A673 (cell line): Measurements from ENCODE around the gene RPL39. TPM values are rescaled to one million over a fixed set of nuclear protein-coding genes. Genes with fewer than 3 reads are reported as not detected.
"Not testable (repeated sequence)": the region's sequence is repeated elsewhere in the genome, so short reads cannot be mapped to it uniquely, and the experiment has no call there.

Experiments used
- BruUV-seq: library from RNA; stranded (reverse); fragments of 400-500 nt; replicated peaks from 2 replicates; lab custom pipeline; 2021; lab: Mats Ljungman, UMichigan
- CTCF ChIA-PET: fragments of 300-600 bp; sonication (Branson Sonifier 250); formaldehyde crosslinking; loops from one replicate; lab custom pipeline; 2022; ENCODE audit warnings: antibody characterized with exemption; lab: Charles Lee
- POLR2A ChIA-PET: fragments of 300-600 bp; sonication (Branson Sonifier 250); formaldehyde crosslinking; loops from one replicate; lab custom pipeline; 2022; ENCODE audit warnings: antibody characterized with exemption; ENCODE audit not compliant: low non-redundant PET; lab: Charles Lee
- DNase-seq: peaks from one replicate; pipeline ENCODE4 v3.0.0-alpha.2; 2015; ENCODE audit warnings: low spot score
- H3K27ac ChIP-seq: fragments of 200-600 bp; sonication (generic); 2 replicates; pipeline ENCODE4 v1.5.1; 2016; ENCODE audit warnings: mixed run types, low read depth, mild to moderate bottlenecking, mixed read lengths, antibody characterized with exemption, low read length; ENCODE audit not compliant: poor library complexity, severe bottlenecking
- H3K27me3 ChIP-seq: fragments of 200-600 bp; sonication (generic); replicated peaks from 2 replicates; pipeline ENCODE4 v1.6.1; 2017; ENCODE audit warnings: mixed run types, low read depth, mild to moderate bottlenecking, mixed read lengths, antibody characterized with exemption, low read length; ENCODE audit not compliant: insufficient read depth, poor library complexity
- H3K36me3 ChIP-seq: fragments of 200-600 bp; sonication (generic); 2 replicates; pipeline ENCODE4 v1.6.1; 2016; ENCODE audit warnings: mixed run types, mild to moderate bottlenecking, mixed read lengths, antibody characterized with exemption, low read length; ENCODE audit not compliant: insufficient read depth, poor library complexity, severe bottlenecking
- H3K4me1 ChIP-seq: fragments of 200-600 bp; sonication (generic); 2 replicates; pipeline ENCODE4 v1.6.1; 2017; ENCODE audit warnings: mixed run types, mild to moderate bottlenecking, mixed read lengths, antibody characterized with exemption, low read length; ENCODE audit not compliant: insufficient read depth, poor library complexity, severe bottlenecking
- H3K4me3 ChIP-seq: fragments of 200-600 bp; sonication (generic); 2 replicates; pipeline ENCODE4 v1.5.1; 2016; ENCODE audit warnings: low read depth, mixed run types, mild to moderate bottlenecking, mixed read lengths, low read length; ENCODE audit not compliant: poor library complexity, severe bottlenecking
- H3K9me3 ChIP-seq: fragments of 200-600 bp; sonication (generic); 2 replicates; pipeline ENCODE4 v1.6.1; 2016; ENCODE audit warnings: mixed run types, low read depth, mild to moderate bottlenecking, mixed read lengths, antibody characterized with exemption, low read length; ENCODE audit not compliant: poor library complexity, severe bottlenecking
- EZH2 ChIP-seq: fragments of 200-600 bp; sonication (generic); IDR thresholded peaks from 2 replicates; pipeline ENCODE4 v1.6.1; 2017; ENCODE audit warnings: borderline replicate concordance, low read depth, mild to moderate bottlenecking, mixed read lengths, antibody characterized with exemption, low read length; ENCODE audit not compliant: poor library complexity, severe bottlenecking
- intact Hi-C: fragments of 100-400 bp; cut with micrococcal nuclease; formaldehyde crosslinking; loops from one replicate; pipeline ENCODE4 v1.10.0; 2022; ENCODE audit not compliant: unreplicated experiment
- total RNA-seq: library from RNA; stranded (reverse); gene quantifications from 2 replicates; pipeline ENCODE4 v1.2.3, GENCODE V29; 2021
- TF ChIP-seq, protein P1 (sequence below): fragments of 300-800, 200-600 bp; sonication (generic); conservative IDR thresholded peaks from 2 replicates; pipeline ENCODE4 v1.5.1; 2017; ENCODE audit warnings: low read depth, mild to moderate bottlenecking, antibody characterized with exemption, low read length, moderate library complexity, mixed read lengths

RPL39 gene
- total RNA-seq, 1 experiment from 2014 or later, result 1,742 TPM

DNA sequence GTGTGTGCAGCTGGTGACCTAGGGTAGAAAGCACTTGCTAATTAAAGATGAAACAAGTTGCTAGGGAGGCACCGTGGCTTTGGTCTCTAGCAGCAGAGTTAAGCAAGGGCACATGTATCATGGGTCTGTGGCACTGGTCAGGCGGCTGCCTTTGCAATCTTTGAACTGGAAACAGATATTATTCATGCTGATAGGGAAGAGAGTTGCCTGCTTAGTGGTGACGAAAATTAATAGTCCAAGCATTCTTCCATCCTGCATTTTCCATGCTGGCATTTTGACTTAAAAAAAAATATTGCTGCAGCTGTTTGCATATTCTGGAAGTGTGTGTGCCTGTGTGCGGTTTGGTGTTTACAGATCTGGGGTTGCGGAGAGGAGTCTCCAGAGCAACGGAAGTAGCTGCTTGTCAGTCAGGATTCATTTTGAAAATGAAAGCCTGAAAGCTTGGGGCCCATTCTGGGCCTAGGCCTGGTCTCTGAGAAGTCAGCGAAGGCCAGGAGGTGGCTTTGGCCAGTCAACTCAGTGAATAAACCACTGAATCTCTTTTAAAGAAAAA is 35.4 kb downstream of the RPL39 start:
- H3K4me3 ChIP-seq, result no peak overlapping the region
- intact Hi-C loops, result no loop called here

GRCh38 chrX:119753639-119754257 is 37.7 kb downstream of the RPL39 start:
- DNase-seq, result peak; percentile 78
- CTCF ChIA-PET, result interaction anchor here (0.7 to 0.8 kb wide), 2 partner anchors 134 to 144 kb away, joined by 3 to 4 read pairs; no protein-coding TSS in a partner anchor
- H3K4me3 ChIP-seq, result no peak overlapping the region

More for the DNA sequence above, 35.4 kb downstream of the RPL39 start:
- ChIA-PET POLR2A (no interaction called here), CTCF (no interaction called here)
- H3K36me3 ChIP-seq, result no peaks in the 10 kb centered on the region
- H3K9me3 ChIP-seq, result no peaks in the 10 kb centered on the region
- no peak for DNase-seq
- no TSS peak for BruUV-seq
- TF ChIP-seq, protein P1, sequence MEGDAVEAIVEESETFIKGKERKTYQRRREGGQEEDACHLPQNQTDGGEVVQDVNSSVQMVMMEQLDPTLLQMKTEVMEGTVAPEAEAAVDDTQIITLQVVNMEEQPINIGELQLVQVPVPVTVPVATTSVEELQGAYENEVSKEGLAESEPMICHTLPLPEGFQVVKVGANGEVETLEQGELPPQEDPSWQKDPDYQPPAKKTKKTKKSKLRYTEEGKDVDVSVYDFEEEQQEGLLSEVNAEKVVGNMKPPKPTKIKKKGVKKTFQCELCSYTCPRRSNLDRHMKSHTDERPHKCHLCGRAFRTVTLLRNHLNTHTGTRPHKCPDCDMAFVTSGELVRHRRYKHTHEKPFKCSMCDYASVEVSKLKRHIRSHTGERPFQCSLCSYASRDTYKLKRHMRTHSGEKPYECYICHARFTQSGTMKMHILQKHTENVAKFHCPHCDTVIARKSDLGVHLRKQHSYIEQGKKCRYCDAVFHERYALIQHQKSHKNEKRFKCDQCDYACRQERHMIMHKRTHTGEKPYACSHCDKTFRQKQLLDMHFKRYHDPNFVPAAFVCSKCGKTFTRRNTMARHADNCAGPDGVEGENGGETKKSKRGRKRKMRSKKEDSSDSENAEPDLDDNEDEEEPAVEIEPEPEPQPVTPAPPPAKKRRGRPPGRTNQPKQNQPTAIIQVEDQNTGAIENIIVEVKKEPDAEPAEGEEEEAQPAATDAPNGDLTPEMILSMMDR, result no peak
- no peak for TF ChIP-seq EZH2
- no peaks in the 10 kb centered on the region for H3K27me3 ChIP-seq
- H3K27ac ChIP-seq, result no peak overlapping the region
- H3K4me1 ChIP-seq, result no peaks in the 10 kb centered on the region

GRCh38 chrX:119753001-119753400 is 38.4 kb downstream of the RPL39 start:
- BruUV-seq, result no TSS peak
- no peaks in the 10 kb centered on the region for H3K27me3 ChIP-seq
- no peak for TF ChIP-seq EZH2
- TF ChIP-seq, protein P1, result no peak
- CTCF ChIA-PET, result interaction anchor here (0.7 kb wide), 1 partner anchor 133 kb away, joined by 4 read pairs; no protein-coding TSS in a partner anchor
- H3K4me1 ChIP-seq, result no peaks in the 10 kb centered on the region
- no peak overlapping the region for H3K27ac ChIP-seq
- H3K36me3 ChIP-seq, result no peaks in the 10 kb centered on the region
- POLR2A ChIA-PET, result no interaction called here
- no peak for DNase-seq
- no peaks in the 10 kb centered on the region for H3K9me3 ChIP-seq
- intact Hi-C loops, result loop anchor here (1.0 kb wide), 1 partner anchor 237 kb away; no protein-coding TSS in a partner anchor
- H3K4me3 ChIP-seq, result no peak overlapping the region

More at GRCh38 chrX:119753639-119754257, 37.7 kb downstream of the RPL39 start:
- Histone ChIP-seq H3K27ac (no peak overlapping the region), H3K9me3 (no peaks in the 10 kb centered on the region), H3K27me3 (no peaks in the 10 kb centered on the region), H3K4me1 (no peaks in the 10 kb centered on the region), H3K36me3 (no peaks in the 10 kb centered on the region)
- BruUV-seq, result no TSS peak
- intact Hi-C loops, result loop anchor here (1.0 kb wide), 1 partner anchor 237 kb away; no protein-coding TSS in a partner anchor
- no peak for TF ChIP-seq EZH2
- TF ChIP-seq, protein P1, result peak; percentile 63
- POLR2A ChIA-PET, result no interaction called here

- BruUV-seq, POLR2A ChIA-PET, H3K4me3 ChIP-seq, H3K27ac ChIP-seq, H3K36me3 ChIP-seq, CTCF ChIA-PET, intact Hi-C loops, DNase-seq, H3K4me1 ChIP-seq, H3K27me3 ChIP-seq, H3K9me3 ChIP-seq: not testable (repeated sequence)
Observed at GRCh38 chrX:119750751-119751150, 40.7 kb downstream of the RPL39 start.

- H3K4me1 ChIP-seq, H3K4me3 ChIP-seq, DNase-seq, POLR2A ChIA-PET, CTCF ChIA-PET, BruUV-seq, intact Hi-C loops, H3K36me3 ChIP-seq, H3K27me3 ChIP-seq, H3K9me3 ChIP-seq, H3K27ac ChIP-seq: not testable (repeated sequence)
Observed at GRCh38 chrX:119750131-119750530, 41.3 kb downstream of the RPL39 start.
